GM18868 (cell line): ENCODE measurements around the gene UPF3A.
A peak's percentile ranks its signal among the peaks of the same experiment; 100 is the strongest.

Experiments used
- ATAC-seq: cut with Tn5 transposase; IDR thresholded peaks from one replicate; pipeline ENCODE4 v1.9.1; 2021; ENCODE audit warnings: mild to moderate bottlenecking, moderate library complexity; ENCODE audit not compliant: unreplicated experiment

The UPF3A gene

DNA sequence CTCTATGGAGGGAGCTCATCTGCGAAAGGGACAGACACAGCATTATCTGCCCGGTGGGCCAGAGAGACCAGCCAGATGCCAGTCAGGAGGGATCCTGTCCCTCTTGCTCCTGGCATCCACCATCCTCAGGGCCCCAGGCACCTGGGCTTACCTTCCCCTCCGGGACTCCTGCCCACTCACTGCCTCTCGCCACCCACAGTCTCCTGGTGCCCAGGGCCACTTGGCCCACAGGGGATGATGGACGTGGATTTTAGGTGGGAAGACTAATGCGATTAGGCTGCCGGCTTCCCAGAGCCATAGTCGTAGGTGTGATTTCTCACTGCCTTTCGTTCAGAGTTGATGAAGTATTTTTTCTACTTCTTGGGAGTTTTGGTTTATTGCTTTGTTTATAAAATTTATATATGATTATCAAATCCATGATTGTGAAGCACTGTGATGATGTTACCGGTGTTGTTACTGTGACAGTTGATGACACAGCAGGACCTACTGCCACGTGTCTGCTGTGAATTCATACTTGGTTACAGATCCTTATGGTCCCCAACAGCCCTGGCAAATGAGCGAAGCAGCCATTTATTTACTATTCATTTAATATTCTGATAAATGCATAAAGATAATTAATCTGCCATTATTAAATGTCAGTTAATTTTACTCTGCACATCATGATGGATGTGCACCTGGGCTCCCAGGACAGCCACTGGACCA lies 18.4 kb downstream of the UPF3A start:
- no peak for ATAC-seq

DNA sequence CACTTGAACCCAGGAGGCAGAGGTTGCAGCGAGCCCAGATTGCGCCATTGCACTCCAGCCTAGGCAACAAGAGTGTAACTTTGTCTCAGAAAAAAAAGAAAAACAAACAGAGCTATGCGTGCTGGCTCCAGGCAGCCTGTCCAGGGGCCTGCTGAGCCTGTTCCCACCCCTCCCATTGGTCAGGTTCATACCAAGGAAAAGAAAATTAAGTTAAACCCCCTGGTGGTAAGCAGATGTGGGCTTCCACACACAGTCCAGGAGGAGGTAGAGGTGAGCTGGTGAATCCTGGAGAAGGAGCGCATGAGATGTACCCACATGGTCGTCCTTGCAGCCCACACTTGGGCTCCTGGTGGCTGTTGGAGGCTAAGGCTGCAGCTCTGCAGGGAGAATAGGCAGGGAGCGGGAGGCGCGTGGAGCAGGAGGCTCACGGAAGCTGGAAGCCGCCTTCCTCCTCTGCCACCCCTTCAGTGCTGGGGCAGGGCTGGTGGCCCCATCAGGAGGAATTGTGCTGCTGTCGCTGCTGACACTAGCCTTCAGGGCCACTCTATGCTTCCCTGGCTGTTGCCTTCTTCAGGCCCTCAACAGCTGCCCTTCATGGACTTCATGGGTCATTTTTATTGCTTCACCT lies 22.4 kb downstream of the UPF3A start:
- ATAC-seq = no peak

DNA sequence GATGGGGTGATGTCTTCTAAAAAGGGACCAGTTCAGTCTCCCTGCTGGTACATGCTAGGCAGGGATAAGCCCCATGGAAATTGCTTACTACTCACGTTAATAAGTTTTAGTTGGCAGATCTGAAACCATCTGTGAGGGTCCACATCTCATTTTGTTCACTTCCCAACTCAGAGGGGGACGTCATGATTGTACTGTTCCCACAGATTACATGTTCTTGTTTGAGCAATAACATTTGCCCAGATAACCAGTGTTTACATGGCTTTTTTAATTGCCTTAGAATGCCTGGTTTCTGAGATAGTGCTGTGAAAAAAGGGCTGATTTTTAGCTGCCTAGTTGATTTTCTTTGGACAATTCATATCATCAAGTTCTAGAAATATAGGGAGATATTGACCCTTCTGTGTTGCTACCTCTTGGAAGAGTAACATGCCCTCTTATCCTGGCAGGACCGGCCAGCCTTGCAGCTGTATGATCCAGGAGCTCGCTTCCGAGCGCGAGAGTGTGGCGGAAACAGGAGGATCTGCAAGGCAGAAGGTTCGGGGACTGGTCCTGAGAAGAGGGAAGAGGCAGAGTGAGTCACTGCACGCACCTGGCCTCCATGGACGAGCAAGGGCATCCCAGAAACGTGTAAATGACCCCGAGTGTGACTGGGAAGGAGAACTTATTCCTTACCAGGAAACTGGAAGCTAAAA lies 23.1 kb downstream of the UPF3A start:
- no peak for ATAC-seq

DNA sequence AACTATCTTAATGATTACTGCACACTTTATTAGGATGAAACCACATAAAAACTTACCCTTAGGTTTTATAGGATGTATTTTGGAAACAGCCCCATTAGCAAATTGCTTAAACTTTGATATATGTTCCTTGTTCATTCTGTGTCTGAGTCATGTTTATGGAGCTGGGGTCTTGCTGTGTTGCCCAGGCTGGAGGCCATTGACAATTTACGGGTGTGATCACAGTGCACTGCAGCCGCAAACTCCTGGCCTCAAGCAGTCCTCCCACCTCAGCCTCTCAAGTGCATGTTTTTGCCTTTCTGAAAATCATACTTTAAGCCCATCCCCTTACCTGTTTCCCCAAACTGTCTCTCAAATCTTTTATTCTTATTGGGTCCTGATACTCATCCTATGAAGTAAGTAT lies 27.7 kb downstream of the UPF3A start:
- ATAC-seq = no peak

DNA sequence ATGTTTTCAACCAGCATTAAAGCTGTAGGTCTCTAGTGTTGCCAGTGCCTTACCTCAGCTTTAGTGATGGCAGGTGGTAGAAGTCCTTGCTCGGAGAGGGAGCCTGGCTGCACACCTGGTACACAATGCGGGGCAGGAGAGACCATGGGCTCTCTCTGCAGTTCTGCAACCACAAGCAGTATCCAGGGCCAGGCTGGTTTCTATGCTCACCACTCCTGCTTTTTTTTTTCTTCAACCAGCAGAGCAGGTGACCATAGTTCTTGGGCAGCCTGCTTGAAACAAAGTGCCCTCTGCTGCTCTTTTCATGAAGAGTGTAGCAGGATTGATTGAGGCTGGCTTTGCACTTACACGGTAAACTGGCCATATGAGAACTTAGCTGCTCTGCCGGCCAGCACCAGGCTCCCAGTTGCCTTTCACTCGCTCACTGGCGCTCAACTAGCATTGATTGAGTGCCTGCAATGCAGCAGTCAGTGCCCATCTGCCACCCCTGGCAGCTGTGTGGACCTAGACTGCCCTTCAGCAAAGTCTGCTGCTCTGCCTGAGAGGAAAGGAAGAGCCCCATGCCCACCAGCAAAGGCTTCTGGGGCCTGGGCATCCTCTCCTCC lies 28.5 kb downstream of the UPF3A start:
- ATAC-seq = no peak

DNA sequence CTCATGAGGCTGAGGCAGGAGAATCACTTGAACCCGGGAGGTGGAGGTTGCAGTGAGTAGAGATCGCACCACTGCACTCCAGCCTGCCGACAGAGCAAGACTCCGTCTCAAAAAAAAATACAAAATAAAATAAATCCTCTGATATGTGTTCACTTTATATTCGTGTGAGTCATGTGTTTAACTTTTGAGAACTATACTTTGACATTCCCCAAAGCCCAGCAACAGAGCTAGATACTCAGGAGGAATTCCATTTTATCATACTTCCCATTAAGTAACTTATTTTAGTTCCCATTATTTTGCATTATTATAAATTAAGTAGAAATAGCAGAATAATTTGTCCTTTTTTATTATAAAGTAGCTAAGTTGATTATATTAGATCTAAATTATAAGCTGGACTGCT lies 29.6 kb downstream of the UPF3A start:
- no peak for ATAC-seq

DNA sequence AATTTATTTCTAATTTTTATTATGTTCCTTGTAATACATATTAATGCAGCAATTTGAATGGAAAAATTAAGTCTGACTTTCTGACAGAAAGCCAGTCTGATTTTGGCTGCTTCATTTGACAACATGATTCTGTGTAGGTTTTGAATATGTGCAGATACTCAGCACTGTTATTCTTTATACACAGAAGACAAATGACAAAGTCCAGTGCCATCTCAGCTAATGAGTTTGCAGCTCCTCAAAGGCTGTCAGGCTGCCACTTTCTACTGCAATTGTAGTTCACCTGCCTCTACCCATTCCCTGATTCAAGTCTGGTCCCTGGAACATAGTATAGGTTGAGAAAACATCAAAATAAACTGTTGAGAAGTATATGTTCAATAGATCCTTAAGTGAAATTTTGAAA lies 30.0 kb downstream of the UPF3A start:
- no peak for ATAC-seq

DNA sequence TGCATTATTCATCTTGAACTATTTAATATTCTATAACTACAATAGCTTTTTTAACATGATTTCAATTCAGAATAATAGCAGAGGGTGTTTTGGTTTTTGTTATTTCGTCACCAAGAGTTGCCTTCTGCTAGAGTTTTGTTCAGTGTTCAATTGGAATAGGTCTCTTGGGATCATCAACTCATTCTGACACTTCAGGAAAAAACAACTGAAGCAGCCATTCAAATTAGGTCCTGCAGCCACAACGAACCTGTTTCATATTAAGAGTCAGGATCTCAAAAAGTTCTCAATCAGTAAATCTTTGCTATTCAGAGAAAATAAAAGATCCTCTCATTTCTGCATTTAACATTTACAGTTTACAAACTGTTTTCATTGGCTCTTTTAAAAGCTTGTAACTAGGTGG lies 30.5 kb downstream of the UPF3A start:
- ATAC-seq = no peak

DNA sequence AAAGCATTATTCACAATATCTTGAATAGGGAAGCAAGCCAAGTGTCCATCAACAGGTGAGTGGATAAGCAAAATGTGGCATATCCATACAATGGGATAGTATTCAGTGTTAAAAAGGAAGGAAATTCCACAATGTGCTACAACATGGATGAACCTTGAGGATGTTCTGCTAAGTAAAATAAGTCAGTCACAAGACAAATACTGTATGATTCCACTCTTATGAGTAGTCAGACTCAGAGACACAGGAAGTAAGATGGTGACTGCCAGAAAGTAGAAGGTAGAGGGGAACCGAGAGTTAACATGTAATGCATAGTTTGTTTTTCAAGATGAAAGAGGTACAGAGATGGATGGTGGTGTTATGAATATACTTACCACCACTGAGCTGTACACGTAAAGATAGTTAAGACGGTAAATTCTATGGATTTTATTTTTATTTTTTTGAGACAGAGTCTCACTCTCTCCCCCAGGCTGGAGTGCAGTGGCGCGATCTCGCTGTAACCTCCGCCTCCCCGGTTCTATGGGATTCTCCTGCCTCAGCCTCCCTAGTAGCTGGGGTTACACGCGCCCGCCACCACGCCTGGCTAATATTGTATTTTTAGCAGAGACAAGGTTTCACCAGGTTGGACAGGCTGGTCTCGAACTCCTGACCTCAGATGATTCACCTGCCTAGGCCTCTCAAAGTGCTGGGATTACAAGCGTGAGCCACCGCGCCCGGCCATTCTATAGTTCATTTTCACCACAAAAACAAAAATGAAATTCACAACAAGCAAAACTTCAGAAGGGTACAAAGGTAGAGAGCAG lies 31.9 kb downstream of the UPF3A start:
- peak; percentile 30 for ATAC-seq

DNA sequence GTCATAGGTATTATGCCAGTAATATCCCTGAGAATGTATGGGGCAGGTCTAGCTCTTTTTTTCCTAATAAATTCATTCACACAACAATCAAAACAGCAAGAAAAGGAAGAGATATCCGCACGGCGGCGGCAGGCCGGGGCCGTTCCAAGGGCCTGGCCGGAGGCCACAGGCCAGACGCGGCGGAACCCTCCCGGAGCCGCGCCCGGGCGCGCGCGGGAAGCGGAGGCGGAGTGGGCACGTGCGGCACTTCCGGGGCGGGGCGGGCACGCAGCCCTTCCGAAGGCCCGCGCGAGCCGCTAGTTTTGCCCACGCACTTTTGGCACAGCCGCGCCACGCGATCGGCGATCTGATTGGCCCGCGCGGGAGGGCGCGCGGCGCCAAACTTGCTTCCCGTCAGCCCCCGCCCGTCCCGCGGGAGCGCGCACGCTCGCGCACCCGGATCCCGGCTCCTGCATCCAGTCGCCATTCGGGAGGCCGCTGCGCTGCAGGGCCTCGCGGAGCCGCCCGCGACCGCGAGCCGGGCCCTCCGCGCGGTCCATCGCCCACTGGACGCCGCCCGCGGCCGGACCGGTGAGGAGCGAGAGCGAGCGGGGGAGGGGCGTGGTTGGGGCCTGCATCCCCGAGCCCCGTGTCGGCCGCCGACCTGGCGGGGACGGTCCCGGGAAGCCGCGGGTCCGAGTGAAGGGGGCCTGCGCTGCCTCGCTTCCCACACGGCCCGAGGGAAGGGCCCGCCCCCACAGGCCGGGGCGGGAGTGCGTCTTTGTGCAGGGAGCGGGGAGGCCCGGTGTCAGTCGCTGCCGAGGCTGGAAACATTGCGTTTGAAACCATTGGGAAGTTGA lies 32.9 kb downstream of the UPF3A start, which contains the start of gene CHAMP1:
Gene CHAMP1 (plus strand): TSS at position 430 of the 839 bp plus-strand sequence. CDS start 9,340 bp downstream, outside the sequence.
- peak; percentile 81 for ATAC-seq

DNA sequence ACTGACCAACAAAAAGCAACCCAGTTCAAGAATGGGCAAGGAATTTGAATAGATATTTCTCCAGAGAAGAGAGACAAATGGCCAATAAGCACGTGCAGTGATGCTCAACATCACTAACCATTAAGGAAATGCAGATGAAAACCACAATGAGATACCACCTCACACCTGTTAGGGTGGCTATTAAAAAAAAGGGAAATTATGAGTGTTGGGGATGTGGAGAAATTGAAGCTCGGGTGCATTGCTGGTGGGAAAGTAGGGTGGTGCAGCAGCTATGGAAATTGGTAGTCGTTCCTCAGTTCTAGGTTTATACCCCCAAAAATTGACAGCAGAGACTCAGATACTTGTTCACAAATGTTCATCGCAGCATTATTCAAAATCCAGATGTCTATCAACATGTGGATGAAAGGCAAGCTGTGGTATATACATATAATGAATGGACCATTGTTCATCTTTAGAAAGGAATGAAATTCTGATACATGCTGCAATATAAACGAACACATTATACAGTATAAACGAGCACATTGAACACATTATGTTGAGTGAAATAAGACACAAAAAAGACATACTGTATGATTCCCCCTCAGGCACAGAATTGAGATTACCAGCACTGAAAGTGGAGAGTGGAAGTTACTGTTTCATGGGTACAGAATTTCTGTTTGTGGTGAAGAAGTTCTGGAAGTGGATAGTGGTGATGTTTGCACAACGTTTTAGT lies 33.8 kb downstream of the UPF3A start:
- ATAC-seq = no peak

DNA sequence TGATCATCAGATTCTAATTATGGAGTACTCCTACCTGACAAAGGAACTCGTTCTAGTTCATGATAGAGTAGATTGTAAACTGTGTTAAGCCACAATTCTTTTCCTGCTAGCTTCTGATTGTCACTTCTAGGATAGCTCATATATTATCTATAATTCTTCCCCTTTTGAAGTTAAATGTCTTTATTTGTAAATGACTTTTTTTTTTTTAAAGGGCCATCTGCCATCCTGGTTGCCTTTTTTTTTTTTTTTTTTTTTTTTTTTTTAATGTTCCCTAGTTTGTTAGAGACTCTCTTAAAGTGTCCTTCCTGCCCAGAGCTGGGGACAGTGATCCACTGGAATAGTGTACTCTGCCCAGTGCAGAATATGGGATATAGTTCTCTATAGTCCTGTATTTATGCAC lies 37.2 kb downstream of the UPF3A start:
- ATAC-seq = no peak

DNA sequence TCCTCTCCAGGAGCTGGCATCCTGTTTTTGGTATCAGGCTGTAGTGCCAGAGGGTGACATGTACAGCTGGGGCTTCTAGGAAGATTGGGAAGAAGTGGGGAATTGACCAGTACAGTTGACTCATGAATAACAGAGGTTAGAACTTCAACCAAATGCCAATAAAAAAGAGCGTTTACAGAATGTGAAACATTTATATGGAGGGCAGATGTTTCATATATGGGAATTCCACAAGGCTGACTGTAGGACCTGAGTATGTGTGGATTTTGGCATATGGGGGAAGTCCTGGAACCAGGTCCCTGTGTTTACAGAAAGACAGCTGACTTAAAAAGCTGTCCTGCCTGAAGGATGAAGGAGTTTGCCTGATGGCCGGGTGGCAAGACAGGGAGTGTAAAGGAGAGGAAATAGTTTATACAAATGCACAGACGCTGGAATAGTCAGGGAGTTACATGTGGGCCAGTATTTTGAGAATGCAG lies 38.1 kb downstream of the UPF3A start:
- no peak for ATAC-seq

DNA sequence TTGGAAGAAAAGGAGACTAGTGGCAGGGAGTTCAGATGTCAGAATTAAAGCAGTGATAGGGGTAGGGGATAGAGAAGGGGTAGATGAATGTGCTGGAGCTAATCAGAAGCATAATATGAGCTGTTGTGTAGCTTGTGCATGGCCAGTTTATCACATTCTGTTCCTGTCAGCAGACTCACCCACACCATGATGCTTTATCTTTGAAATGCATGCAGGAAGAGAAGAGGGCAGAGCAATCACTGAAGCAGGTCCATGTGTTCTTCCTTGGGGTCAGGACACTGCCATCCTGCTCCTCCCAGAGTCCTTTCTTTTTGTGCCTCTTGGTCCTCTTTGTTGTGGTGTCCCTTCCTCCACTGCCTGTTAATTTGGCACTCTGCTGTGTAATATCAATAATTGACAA lies 38.7 kb downstream of the UPF3A start:
- ATAC-seq = no peak

DNA sequence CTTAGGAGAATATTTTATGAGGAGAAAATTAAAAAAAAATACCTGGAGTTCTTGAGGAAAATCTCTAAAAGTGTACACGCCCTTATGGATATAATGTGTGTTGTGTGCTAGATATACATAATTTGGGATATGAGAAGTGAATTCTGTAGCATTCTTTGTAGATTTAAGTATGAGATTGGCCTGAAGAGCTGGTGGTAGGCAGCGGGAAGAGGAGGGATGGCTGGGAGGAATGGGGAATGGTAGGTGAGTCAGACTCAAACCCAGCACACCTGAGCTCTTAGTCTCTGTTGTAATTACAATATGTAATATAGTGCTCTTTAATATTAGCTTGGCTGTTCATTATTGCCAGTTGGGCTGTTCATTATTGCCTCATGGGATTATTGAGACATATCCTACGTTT lies 39.9 kb downstream of the UPF3A start:
- ATAC-seq = no peak

DNA sequence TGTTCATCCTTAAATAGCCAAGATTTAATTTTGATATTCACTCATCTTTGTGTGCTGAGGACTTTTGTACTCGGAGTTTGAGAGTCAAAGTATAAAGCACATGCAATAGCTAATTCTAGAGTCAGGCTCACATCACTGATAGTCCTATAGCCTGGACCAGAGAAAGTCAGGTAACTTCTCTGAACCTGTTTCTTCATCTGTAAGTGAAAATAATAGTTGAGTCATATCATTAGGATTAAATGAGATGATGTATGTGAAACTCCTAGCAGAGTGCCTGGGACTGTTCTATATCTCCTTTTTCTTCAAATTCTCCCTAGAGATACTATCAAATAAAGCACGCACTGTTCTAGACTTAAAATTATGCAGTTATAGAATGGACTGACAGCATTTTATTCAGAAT lies 41.9 kb downstream of the UPF3A start:
- ATAC-seq = no peak

DNA sequence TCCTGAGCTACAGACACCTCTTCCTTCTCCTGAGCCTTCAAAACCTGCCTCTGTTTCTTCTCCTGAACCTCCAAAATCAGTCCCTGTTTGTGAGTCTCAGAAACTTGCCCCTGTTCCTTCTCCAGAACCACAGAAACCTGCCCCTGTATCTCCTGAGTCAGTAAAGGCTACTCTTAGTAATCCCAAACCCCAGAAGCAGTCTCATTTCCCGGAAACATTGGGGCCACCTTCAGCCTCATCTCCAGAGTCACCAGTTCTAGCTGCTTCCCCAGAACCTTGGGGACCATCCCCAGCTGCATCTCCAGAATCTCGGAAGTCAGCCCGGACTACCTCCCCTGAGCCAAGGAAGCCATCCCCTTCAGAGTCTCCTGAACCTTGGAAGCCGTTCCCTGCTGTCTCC lies 42.9 kb downstream of the UPF3A start:
- ATAC-seq = no peak

DNA sequence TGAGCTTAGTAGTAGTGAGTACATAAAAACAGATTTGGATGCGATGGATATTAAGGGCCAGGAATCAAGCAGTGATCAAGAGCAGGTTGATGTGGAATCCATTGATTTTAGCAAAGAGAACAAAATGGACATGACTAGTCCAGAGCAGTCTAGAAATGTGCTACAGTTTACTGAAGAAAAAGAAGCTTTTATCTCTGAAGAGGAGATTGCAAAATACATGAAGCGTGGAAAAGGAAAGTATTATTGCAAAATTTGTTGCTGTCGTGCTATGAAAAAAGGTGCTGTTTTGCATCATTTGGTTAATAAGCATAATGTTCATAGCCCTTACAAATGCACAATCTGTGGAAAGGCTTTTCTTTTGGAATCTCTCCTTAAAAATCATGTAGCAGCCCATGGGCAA lies 44.3 kb downstream of the UPF3A start:
- ATAC-seq = no peak

DNA sequence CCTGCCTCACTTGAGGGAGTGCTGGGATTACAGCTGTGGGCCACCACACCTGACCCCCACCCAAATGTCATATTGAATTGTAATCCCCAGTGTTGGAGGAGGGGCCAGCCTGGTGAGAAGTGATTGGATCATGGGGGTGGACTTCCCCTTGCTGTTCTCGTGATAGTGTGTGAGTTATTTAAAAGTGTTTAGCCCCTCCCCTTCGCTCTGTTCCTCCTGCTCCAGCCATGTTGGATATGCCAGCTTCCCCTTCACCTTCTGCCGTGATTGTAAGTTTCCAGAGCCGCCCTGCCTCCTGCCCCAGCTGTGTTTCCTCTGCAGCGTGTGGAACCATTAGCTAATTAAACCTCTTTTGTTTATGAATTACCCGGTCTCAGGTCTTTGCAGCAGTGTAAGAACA lies 46.6 kb downstream of the UPF3A start:
- ATAC-seq = no peak
